NCI-H460 (cell line): ENCODE measurements around the gene IFT20. TPM values are rescaled to one million over a fixed set of nuclear protein-coding genes. Genes with fewer than 3 reads are reported as not detected.

Source experiments
- DNase-seq: peaks from one replicate; pipeline ENCODE4 v3.0.0-alpha.2; 2016; ENCODE audit warnings: low read depth; ENCODE audit errors: extremely low read depth
- polyA plus RNA-seq: library from polyadenylated mRNA; depleted of rRNA; stranded (reverse); fragments of >200 nt; gene quantifications from 2 replicates; pipeline ENCODE4 v1.2.3, GENCODE V29; 2014; cell fraction: nucleus; rRNA removed
- total RNA-seq: library from RNA; depleted of rRNA; stranded (reverse); fragments of >200 nt; shearing (Covaris generic); gene quantifications from 2 replicates; pipeline ENCODE4 v1.2.3, GENCODE V29; 2014; rRNA removed

Gene IFT20, protein sequence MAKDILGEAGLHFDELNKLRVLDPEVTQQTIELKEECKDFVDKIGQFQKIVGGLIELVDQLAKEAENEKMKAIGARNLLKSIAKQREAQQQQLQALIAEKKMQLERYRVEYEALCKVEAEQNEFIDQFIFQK
- 43.6 and 47.5 TPM in 2 replicates for total RNA-seq
- 41.0 and 83.6 TPM in 2 replicates for polyA plus RNA-seq

GRCh38 chr17:28335201-28335958 is at the start of gene IFT20, which contains the start of gene TNFAIP1:
IFT20 (minus strand) TSS chr17:28335472; CDS start chr17:28331985, 3,487 bp downstream.
TNFAIP1 (plus strand) TSS chr17:28335761; CDS start chr17:28339522, 3,761 bp downstream.
- DNase-seq = peak; percentile 99

DNA sequence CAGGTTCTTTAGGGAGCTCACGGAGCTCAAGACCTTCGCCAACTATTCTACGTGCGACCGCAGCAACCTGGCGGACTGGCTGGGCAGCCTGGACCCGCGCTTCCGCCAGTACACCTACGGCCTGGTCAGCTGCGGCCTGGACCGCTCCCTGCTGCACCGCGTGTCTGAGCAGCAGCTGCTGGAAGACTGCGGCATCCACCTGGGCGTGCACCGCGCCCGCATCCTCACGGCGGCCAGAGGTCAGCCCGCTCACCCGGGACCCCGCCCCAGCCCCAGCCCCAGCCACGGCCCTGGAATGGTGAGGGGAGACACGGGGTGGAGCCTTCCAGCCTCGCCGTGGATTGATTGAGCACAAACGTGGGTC is 49.7 kb upstream of the IFT20 start:
- no peak for DNase-seq

DNA sequence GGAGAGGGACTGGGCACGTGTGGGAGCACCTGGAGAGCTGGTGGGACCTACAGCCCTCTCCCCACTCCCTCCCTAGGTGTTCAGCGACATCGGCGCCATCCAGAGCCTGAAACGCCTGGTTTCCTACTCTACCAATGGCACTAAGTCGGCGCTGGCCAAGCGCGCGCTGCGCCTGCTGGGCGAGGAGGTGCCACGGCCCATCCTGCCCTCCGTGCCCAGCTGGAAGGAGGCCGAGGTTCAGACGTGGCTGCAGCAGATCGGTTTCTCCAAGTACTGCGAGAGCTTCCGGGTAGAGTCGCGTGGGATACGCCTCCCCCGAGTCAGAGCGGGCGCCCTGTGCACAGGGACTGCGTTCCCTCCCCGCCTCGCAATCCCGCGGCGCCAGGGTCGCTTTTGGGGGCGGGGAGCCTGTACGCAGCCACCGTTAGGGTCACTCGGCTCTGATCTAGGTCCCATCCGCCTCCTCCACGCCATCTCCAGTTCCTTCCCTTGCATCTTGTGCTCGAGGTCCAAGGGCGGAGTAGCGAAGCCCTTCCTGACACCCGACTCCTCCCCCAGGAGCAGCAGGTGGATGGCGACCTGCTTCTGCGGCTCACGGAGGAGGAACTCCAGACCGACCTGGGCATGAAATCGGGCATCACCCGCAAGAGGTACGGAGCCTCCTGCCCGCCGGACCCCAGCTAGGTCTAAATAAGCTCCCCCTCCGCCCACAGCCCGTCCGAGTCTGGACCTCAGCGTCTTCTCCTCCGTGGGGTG is 49.2 kb upstream of the IFT20 start:
- no peak for DNase-seq

- no peak for DNase-seq
Observed at GRCh38 chr17:28381141-28381825, 46.0 kb upstream of the IFT20 start.

DNA sequence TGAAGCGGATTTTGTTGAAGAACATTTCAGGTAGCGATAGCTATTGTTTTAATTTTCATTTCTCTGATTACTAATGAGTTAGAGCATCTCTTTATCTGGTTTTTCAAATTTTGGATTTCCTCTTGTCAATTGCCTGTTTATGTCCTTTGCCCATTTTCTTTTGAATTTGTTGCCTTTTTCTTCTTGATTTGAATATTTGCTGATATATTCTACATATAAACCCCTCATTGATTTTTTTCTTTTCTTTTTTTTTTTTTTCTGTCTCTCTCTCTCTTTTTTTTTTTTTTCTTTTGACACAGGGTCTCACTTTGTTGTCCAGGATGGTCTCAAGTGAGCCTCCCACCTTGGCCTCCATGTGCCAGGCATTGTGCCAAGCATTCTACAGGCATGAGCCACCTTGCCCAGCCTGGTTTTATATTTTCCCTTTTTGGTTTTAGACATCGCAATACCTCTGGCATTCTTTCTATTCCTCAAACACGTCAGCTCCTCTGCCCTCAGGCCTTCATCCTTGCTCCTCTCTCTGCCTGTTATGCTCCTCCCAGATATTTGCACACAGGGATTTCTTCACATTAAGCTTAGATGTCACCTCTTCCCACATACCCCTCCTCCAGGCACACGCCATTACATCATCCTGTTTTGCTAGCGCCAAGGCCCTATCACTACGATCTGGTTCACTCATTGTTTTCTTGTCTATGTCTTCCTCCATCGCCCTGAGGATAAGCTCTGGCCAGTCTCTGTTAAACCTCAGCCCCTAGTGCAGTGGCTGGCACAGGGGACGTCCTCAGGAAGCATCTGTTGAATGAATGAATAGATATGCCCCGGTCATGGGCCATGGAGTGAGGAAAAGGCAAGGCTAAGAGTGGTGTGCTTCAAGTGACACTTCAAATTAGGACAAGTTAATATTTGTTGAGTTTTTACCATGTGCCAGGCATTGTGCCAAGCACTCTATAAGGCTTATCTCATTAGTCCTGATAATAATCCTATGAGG is 44.8 kb upstream of the IFT20 start:
- DNase-seq = peak; percentile 40

GRCh38 chr17:28372945-28373274 is 37.6 kb upstream of the IFT20 start:
- DNase-seq = no peak

- no peak for DNase-seq
Observed at GRCh38 chr17:28372203-28372944, 37.1 kb upstream of the IFT20 start.

- DNase-seq = peak; percentile 79
Observed at GRCh38 chr17:28371245-28372202, 36.3 kb upstream of the IFT20 start, which contains the start of gene SARM1. SARM1 (plus strand) TSS chr17:28371694; CDS start chr17:28372033, 339 bp downstream.

GRCh38 chr17:28370744-28371103 is 35.5 kb upstream of the IFT20 start:
- DNase-seq = no peak

DNA sequence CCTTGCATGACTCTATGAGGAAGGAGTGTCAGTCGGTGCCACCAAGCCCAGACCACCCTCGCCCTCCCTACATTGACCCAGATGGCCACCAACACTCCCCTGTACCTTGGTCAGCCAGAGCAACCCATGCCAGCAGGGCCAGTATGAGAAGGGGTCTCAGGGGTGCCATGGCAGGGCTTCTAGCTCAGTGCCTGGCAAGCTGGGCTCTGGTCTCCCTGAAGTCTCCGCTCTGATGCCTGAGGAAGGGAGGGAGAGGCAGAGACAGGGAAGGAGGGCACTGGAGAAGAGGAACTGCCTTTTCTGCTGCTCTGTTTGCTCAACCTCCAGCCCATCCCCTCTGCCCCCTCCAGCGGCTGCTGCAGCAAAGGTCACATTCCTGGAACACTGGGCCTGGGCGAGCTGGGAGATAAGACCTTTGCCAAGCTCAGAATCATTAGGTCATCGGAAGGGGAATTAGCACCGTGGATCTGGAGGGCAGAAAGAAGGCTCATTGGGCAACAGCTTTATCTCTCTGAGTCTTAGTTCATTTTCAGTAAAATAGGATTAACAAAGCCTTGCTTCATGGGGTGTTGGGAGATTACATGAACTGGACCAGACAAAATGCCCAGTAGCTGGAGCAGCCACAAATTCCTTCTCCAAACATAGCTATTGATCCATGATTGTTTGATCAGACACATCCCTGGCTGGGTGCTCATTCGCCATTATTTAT is 34.9 kb upstream of the IFT20 start, which contains the start of gene VTN:
Gene VTN (minus strand): TSS at position 273 of the 709 bp plus-strand sequence. CDS start 104 bp downstream, at position 169.
- DNase-seq = peak; percentile 51

DNA sequence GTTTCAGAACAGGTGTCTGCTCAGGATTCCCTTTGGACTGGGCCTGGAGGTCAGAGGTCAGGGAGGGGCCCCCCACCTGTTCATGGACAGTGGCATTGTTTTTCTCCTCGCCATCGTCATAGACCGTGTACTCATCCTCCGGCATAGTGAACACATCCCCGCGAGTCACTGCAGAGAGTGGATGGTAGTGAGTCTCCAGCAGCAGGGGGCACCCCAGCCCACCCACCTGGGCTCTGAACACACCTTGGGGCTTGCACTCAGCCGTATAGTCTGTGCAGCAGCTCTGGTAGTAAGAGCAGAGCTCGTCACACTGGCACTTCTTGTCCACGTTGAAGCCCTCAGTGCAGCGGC is 34.4 kb upstream of the IFT20 start:
- no peak for DNase-seq

- DNase-seq = no peak
Observed at GRCh38 chr17:28368915-28369683, 33.8 kb upstream of the IFT20 start.

DNA sequence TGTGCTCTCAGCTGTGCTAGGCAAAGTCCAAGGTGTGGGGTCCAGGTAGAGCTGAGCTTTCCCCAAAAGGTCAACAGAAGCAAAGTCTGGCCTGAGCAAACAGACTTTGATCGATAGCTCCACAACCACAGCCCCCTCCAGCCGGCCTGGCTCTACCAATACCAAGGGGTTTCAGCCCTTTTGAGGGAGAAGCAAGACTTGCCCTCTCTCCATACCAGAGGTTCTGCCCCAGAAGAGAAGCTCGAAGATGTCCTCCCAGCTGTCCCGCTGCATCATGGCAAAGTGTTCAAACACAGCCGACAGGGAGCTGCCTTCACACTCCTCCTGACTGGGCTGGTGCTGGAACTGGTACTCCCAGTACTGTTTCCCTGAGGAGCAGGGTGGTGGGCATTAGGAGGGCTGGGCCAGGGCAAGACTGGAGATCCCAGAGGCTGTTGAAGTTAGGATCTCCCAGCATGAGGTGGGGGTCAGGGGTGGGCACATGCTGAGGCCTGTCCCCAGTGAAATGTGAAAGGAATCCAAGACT is 33.1 kb upstream of the IFT20 start:
- no peak for DNase-seq

DNA sequence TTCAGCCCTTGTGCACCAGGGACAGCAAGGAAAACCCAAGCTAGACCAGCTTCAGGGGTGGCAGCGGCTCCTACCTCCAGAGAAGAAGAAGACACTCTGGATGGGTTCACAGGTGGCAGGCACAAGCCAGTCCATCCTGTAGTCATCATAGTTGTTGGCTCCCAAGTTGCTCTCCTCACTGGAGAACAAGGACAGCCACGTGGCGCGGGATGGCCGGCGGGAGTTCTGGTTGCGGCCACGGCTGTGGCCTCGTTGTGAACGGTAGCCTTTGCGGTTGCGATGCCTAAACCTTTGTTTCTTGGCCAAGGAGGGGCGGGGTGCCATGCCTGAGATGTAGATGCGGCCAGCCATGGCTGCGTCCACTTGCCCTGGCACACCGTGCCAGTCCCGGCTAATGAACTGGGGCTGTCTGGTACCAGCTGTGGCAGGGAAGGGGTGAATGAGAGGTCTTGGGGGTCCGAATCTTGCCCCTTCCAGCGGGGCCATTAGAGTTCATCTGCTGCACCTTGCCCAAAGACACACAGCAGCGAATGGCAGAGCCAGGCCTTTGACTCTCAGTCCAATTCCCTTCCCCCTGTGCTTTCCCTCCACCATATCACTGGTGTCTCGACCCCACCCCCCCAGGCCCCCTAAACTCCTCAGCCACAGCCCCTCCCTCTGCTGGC is 32.5 kb upstream of the IFT20 start:
- DNase-seq = no peak

- no peak for DNase-seq
Observed at GRCh38 chr17:28366605-28367004, 31.3 kb upstream of the IFT20 start.

GRCh38 chr17:28365487-28365886 is 30.2 kb upstream of the IFT20 start:
- no peak for DNase-seq
